Uterus (tissue), 4 donors: ENCODE results near the gene CHMP1A. TPM values are rescaled to one million over a fixed set of nuclear protein-coding genes. Genes with fewer than 3 reads are reported as not detected.
"Not testable (repeated sequence)": the region's sequence is repeated elsewhere in the genome, so short reads cannot be mapped to it uniquely, and the experiment has no call there.

ENCODE experiments used
- DNase-seq, 2 donors: peaks; one replicate each; pipeline ENCODE4 v3.0.0-alpha.2; 2019 to 2020
- H3K27ac ChIP-seq, 2 donors: fragments of 200-600 bp; sonication (generic); 1 replicate in 1 of 2; 2 replicates in 1 of 2; pipeline ENCODE4 v1.5.1; 2016 to 2018
- H3K27me3 ChIP-seq, 2 donors: fragments of 200-600 bp; sonication (generic); one replicate each; pipeline ENCODE4 v1.5.1; 2018 to 2019; ENCODE audit warnings: control low read depth in 1 of 2
- H3K36me3 ChIP-seq, 2 donors: fragments of 200-600 bp; sonication (generic); one replicate each; pipeline ENCODE4 v1.5.1; 2019; ENCODE audit warnings: control low read depth in 1 of 2
- H3K4me1 ChIP-seq, 2 donors: fragments of 200-600 bp; sonication (generic); one replicate each; pipeline ENCODE4 v1.5.1; 2018 to 2019; ENCODE audit warnings: control low read depth in 1 of 2
- H3K4me3 ChIP-seq, 2 donors: fragments of 200-600 bp; sonication (generic); 1 replicate in 1 of 2; 2 replicates in 1 of 2; pipeline ENCODE4 v1.5.1; 2018 to 2019; ENCODE audit warnings: mild to moderate bottlenecking in 1 of 2
- H3K9me3 ChIP-seq, 2 donors: fragments of 200-600 bp; sonication (generic); one replicate each; pipeline ENCODE4 v1.5.1; 2019; ENCODE audit warnings: control low read depth in 1 of 2
- CTCF ChIP-seq, 4 experiments: fragments of 200-600 bp in 2 of 4; fragments of 450-650 bp in 2 of 4; sonication (generic) in 2 of 4; IDR thresholded peaks; one replicate each; pipeline ENCODE4 v1.5.1; 2016 to 2019; ENCODE audit warnings: antibody characterized with exemption in 4 of 4, mild to moderate bottlenecking in 2 of 4, moderate library complexity in 1 of 4
- POLR2A ChIP-seq, 2 donors: fragments of 450-650 bp; IDR thresholded peaks; one replicate each; pipeline ENCODE4 v1.6.1; 2016; ENCODE audit warnings: antibody characterized with exemption in 2 of 2, mild to moderate bottlenecking in 1 of 2, moderate library complexity in 1 of 2
- intact Hi-C: fragments of 100-400 bp; cut with DNase I; formaldehyde crosslinking; loops from one replicate; pipeline ENCODE4 v1.15.1; 2023; ENCODE audit warnings: low total_unique reads
- total RNA-seq, 4 donors: library from RNA; depleted of rRNA in 3 of 4; stranded (reverse); fragments of >200 nt in 3 of 4; gene quantifications; one replicate each; pipeline versions ENCODE4 v1.1.0 to v1.2.4, GENCODE V29; 2014 to 2023
- donor health status: DM: yes; HTN: yes; CAD: no.

The CHMP1A gene
- total RNA-seq, 4 donors from 2014 or later: 26.9 to 84.3 (median 58.7) TPM

- intact Hi-C loops: no loop called here
- peaks cover 0 to 5% of the 10 kb centered on the region in 2 donors for H3K4me1 ChIP-seq
Observed at GRCh38 chr16:89639385-89639784, 18.1 kb downstream of the CHMP1A start.

GRCh38 chr16:89638455-89638854 is 19.1 kb downstream of the CHMP1A start:
- Histone ChIP-seq H3K27me3 (no peaks in the 10 kb centered on the region), H3K4me1 (peaks cover 0 to 5% of the 10 kb centered on the region in 2 donors), H3K36me3 (no peaks in the 10 kb centered on the region), H3K9me3 (no peaks in the 10 kb centered on the region), H3K27ac (no peak overlapping the region), H3K4me3 (no peak overlapping the region)
- intact Hi-C loops: no loop called here
- no peak for TF ChIP-seq CTCF (IDR thresholded peaks at IDR 0.05)
- TF ChIP-seq POLR2A (IDR thresholded peaks at IDR 0.05): no peak
- no peak for DNase-seq

More at GRCh38 chr16:89639385-89639784, 18.1 kb downstream of the CHMP1A start:
- no peaks in the 10 kb centered on the region for H3K9me3 ChIP-seq
- no peaks in the 10 kb centered on the region for H3K36me3 ChIP-seq
- no peak for DNase-seq
- no peaks in the 10 kb centered on the region for H3K27me3 ChIP-seq
- H3K27ac ChIP-seq: no peak overlapping the region
- TF ChIP-seq CTCF (IDR thresholded peaks at IDR 0.05): no peak
- TF ChIP-seq POLR2A (IDR thresholded peaks at IDR 0.05): no peak
- H3K4me3 ChIP-seq: no peak overlapping the region

GRCh38 chr16:89637379-89637778 is 20.1 kb downstream of the CHMP1A start:
- intact Hi-C loops: no loop called here
- no peak overlapping the region for H3K4me3 ChIP-seq
- H3K27ac ChIP-seq: no peak overlapping the region
- DNase-seq: no peak
- no peaks in the 10 kb centered on the region for H3K9me3 ChIP-seq
- H3K4me1 ChIP-seq: peaks cover 0 to 5% of the 10 kb centered on the region in 2 donors
- no peaks in the 10 kb centered on the region for H3K27me3 ChIP-seq
- H3K36me3 ChIP-seq: no peaks in the 10 kb centered on the region
- no peak for TF ChIP-seq CTCF (IDR thresholded peaks at IDR 0.05)
- TF ChIP-seq POLR2A (IDR thresholded peaks at IDR 0.05): no peak

- Histone ChIP-seq H3K27ac (no peak overlapping the region), H3K9me3 (no peaks in the 10 kb centered on the region), H3K27me3 (no peaks in the 10 kb centered on the region), H3K36me3 (no peaks in the 10 kb centered on the region), H3K4me3 (no peak overlapping the region), H3K4me1 (peaks cover 0 to 5% of the 10 kb centered on the region in 2 donors)
- no peak for DNase-seq
- no peak for TF ChIP-seq CTCF (IDR thresholded peaks at IDR 0.05)
- no peak for TF ChIP-seq POLR2A (IDR thresholded peaks at IDR 0.05)
- intact Hi-C loops: no loop called here
Observed at GRCh38 chr16:89636663-89637062, 20.8 kb downstream of the CHMP1A start.

GRCh38 chr16:89634463-89635385 is 22.8 kb downstream of the CHMP1A start:
- DNase-seq, H3K27ac ChIP-seq: not testable (repeated sequence)

More at GRCh38 chr16:89634463-89635385, 22.8 kb downstream of the CHMP1A start:
- H3K9me3 ChIP-seq, H3K4me1 ChIP-seq, H3K36me3 ChIP-seq, intact Hi-C loops, H3K27me3 ChIP-seq, H3K4me3 ChIP-seq: not testable (repeated sequence)
